HepG2 (cell line): ENCODE measurements around the gene CMTM1.

Source experiments
- DBP ChIP-seq: sonication (generic); formaldehyde crosslinking; IDR thresholded peaks from 2 replicates; pipeline ENCODE4 v1.4.0; 2020; ENCODE audit warnings: missing genetic modification reagents; ENCODE audit errors: not compliant biosample characterization
- MXD4 ChIP-seq: IDR thresholded peaks from 2 replicates; pipeline ENCODE4 v1.6.1; 2016; ENCODE audit warnings: mild to moderate bottlenecking, missing biosample characterization, missing genetic modification reagents
- TBP ChIP-seq: sonication (generic); formaldehyde crosslinking; IDR thresholded peaks from 2 replicates; pipeline ENCODE4 v1.5.0; 2020; ENCODE audit warnings: missing genetic modification reagents
- TERF1 ChIP-seq: sonication (generic); formaldehyde crosslinking; IDR thresholded peaks from 2 replicates; pipeline ENCODE4 v1.8.0; 2022; ENCODE audit warnings: mild to moderate bottlenecking, missing genetic modification reagents, moderate library complexity
- ZNF441 ChIP-seq: sonication (generic); formaldehyde crosslinking; IDR thresholded peaks from 2 replicates; pipeline ENCODE4 v1.7.0; 2021; ENCODE audit warnings: missing genetic modification reagents, borderline replicate concordance
- ZNF644 ChIP-seq: IDR thresholded peaks from 2 replicates; pipeline ENCODE4 v1.6.1; 2016; ENCODE audit warnings: low read depth

GRCh38 chr16:66519482-66520373 is 46.5 kb upstream of the CMTM1 start:
- TF ChIP-seq TERF1 (CRISPR knock-in tag) = no peak
- no peak for TF ChIP-seq MXD4
- TF ChIP-seq ZNF441 (CRISPR knock-in tag) = no peak
- TF ChIP-seq ZNF644 (CRISPR knock-in tag) = no peak
- TF ChIP-seq DBP (CRISPR knock-in tag) = no peak
- TF ChIP-seq TBP (CRISPR knock-in tag) = no peak
